Measurements from ENCODE around the gene DHRS4L2.

GRCh38 chr14:24037658-24038037 is 48.9 kb downstream of the DHRS4L2 start:
- no peak for TF ChIP-seq CTCF (conservative IDR thresholded peaks at IDR 0.05; ENCODE audit: low read depth, low read length)
- no peak for TF ChIP-seq POLR2A (IDR thresholded peaks at IDR 0.05; ENCODE audit: low read depth, low read length)
- TF ChIP-seq MXI1 (IDR thresholded peaks at IDR 0.05; ENCODE audit: borderline replicate concordance, low read depth, low read length) = no peak
- no peak for TF ChIP-seq CEBPB (IDR thresholded peaks at IDR 0.05; ENCODE audit: low read depth, low read length)
- no peak for TF ChIP-seq RCOR1 (IDR thresholded peaks at IDR 0.05; ENCODE audit: insufficient replicate concordance, low read length)
- no peak for TF ChIP-seq USF2 (IDR thresholded peaks at IDR 0.05; ENCODE audit: low read depth, low read length)
- no peak for TF ChIP-seq MAFK (IDR thresholded peaks at IDR 0.05; ENCODE audit: low read depth, low read length)
- no peak for TF ChIP-seq RAD21 (IDR thresholded peaks at IDR 0.05; ENCODE audit: low read length)
- TF ChIP-seq BHLHE40 (IDR thresholded peaks at IDR 0.05; ENCODE audit: low read depth, low read length) = no peak
- no peak for TF ChIP-seq NFE2L2 (IDR thresholded peaks at IDR 0.05; ENCODE audit: low read depth, low read length)
- no peak for TF ChIP-seq FOS (IDR thresholded peaks at IDR 0.05; ENCODE audit: low read depth, low read length)
- TF ChIP-seq SMC3 (IDR thresholded peaks at IDR 0.05; ENCODE audit: low read depth, low read length) = no peak
- TF ChIP-seq MAZ (IDR thresholded peaks at IDR 0.05; ENCODE audit: borderline replicate concordance, low read depth, low read length) = no peak
- no peak for TF ChIP-seq CHD1 (IDR thresholded peaks at IDR 0.05; ENCODE audit: low read depth, low read length)
